GM12875 (cell line): ENCODE data around the gene ZFP36.

Source experiments
- H3K4me3 ChIP-seq: one replicate; pipeline ENCODE4 v1.5.1; 2011; ENCODE audit warnings: low read depth, low read length, control low read depth
- CTCF ChIP-seq: IDR thresholded peaks from 2 replicates; pipeline ENCODE4 v1.5.1; 2011; ENCODE audit warnings: low read depth, mild to moderate bottlenecking, control low read depth, inconsistent platforms, low read length, moderate library complexity, borderline replicate concordance; ENCODE audit not compliant: insufficient read depth

Gene ZFP36

GRCh38 chr19:39411832-39412099 lies 5.1 kb downstream of the ZFP36 start:
- TF ChIP-seq CTCF: peak; percentile 82
- H3K4me3 ChIP-seq: no peak overlapping the region

DNA sequence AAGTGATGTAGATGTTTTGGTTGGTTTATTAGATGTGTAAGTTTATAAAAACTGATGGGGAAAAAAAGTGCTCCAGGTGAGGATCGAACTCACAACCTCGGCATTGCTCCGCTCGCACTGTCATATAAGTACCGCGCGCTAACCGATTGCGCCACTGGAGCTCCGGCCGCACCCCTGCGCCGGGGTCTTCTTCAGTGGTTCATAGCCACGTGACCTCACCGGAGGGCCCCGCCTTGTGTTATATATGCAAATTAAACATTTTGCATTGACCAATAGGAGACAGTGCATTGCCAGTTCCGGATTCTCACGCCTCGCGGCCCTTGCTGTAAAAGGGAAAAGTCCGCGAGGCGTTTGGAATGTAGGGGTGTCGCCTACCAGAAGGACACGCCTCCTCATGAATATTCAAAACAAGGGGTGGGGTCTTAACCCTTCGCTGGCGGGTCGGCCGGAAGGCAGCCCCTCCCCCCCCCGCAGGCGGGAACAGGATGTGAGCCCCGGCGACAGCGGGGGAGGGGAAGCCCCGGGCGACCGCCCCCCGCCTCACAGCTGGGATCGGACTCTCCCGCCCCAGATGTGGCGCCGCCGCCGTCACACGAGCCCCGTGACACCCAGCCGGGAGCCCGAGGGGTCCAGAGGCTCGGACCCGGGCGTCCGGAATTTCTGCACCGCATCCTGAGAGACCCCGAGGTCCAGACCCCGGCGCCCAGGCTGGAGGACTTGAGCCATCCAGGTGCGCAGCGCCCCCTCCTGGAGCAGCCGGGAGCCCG lies 5.6 kb downstream of the ZFP36 start, which contains the start of gene PLEKHG2:
TSS of gene PLEKHG2 (plus strand) at position 570 of the 767 bp plus-strand sequence. CDS start 1,418 bp downstream, outside the sequence.
- H3K4me3 ChIP-seq: peak within 1 kb of the TSS; percentile 84
- peak; percentile 91 for TF ChIP-seq CTCF

GRCh38 chr19:39412867-39413271 lies 6.2 kb downstream of the ZFP36 start:
- peak overlapping the region; percentile 84 for H3K4me3 ChIP-seq
- TF ChIP-seq CTCF: no peak

DNA sequence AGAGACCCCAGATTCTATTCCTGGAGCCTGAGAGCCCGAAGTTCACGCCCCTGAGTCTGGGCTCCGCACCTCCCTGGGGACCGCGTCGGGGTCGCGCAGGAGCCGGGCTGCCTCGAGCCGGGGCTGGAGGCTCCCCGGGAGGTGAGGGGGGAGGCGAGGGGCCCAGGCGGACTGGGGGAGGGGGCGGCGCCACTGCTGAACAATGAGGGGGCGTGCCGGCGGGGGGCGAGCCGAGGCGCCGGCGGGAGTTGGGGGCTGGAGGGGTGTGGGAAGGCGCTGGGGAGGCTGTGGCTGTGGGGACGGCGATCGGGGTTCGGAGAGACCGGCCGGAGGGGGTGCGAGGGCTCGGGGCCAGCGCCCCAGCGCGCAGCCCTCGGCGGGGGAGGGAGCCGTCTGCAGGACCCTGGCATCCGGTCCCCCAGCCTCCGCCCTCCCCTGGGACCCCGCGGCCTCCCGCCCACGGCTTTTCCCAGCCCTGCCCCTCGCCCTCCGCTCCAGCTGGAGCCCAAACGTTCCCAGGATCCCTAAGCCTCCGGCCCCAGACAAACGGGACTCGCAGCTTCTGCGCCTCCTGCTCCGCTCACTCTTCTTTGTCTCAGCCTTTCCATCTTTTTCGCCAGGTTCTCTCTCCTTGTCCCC lies 6.7 kb downstream of the ZFP36 start:
- no peak for TF ChIP-seq CTCF
- peak overlapping the region; percentile 84 for H3K4me3 ChIP-seq

- peak; percentile 31; the same call in 1 of the 2 replicates for TF ChIP-seq CTCF
- H3K4me3 ChIP-seq: peak overlapping the region; percentile 84
Measured at GRCh38 chr19:39413911-39414608, 7.4 kb downstream of the ZFP36 start.

GRCh38 chr19:39415111-39416046 lies 8.7 kb downstream of the ZFP36 start:
- no peak overlapping the region for H3K4me3 ChIP-seq
- no peak for TF ChIP-seq CTCF
